HepG2 (cell line): ENCODE measurements around the gene UPK1A. TPM values are rescaled to one million over a fixed set of nuclear protein-coding genes. Genes with fewer than 3 reads are reported as not detected.

Experiments used
- FIP1L1 ChIP-seq: fragments of 200-400 bp; formaldehyde crosslinking; IDR thresholded peaks from 2 replicates; pipeline ENCODE4 v1.6.1; 2018; ENCODE audit warnings: low read depth, mild to moderate bottlenecking, low read length, moderate library complexity, borderline replicate concordance; ENCODE audit not compliant: insufficient read depth
- HNF4G ChIP-seq, 2 experiments: sonication (generic) in 1 of 2; formaldehyde crosslinking in 1 of 2; IDR thresholded peaks; 2 replicates each; pipeline versions ENCODE4 v1.4.0 to v1.6.1; 2011 to 2020; ENCODE audit warnings: borderline replicate concordance in 2 of 2, low read depth in 2 of 2, mild to moderate bottlenecking in 2 of 2, low read length in 1 of 2, missing genetic modification reagents in 1 of 2, moderate library complexity in 1 of 2
- HOXA9 ChIP-seq: sonication (generic); formaldehyde crosslinking; IDR thresholded peaks from 2 replicates; pipeline ENCODE4 v1.8.1; 2022; ENCODE audit warnings: missing genetic modification reagents, mild to moderate bottlenecking, moderate library complexity, borderline replicate concordance
- JUNB ChIP-seq: sonication (generic); formaldehyde crosslinking; IDR thresholded peaks from 2 replicates; pipeline ENCODE4 v1.8.0; 2022; ENCODE audit warnings: missing genetic modification reagents, mild to moderate bottlenecking, borderline replicate concordance
- LCORL ChIP-seq, 2 experiments: fragments of 450-650 bp in 1 of 2; sonication (generic) in 1 of 2; formaldehyde crosslinking in 1 of 2; IDR thresholded peaks; 2 replicates each; pipeline versions ENCODE4 v1.5.0 to v1.6.1; 2017 to 2020; ENCODE audit warnings: antibody characterized with exemption in 1 of 2, missing genetic modification reagents in 1 of 2
- MTF1 ChIP-seq: sonication (generic); formaldehyde crosslinking; IDR thresholded peaks from 2 replicates; pipeline ENCODE4 v1.5.0; 2020; ENCODE audit warnings: missing genetic modification reagents
- THYN1 ChIP-seq: sonication (generic); formaldehyde crosslinking; IDR thresholded peaks from 2 replicates; pipeline ENCODE4 v1.8.1; 2023; ENCODE audit warnings: low read depth, mild to moderate bottlenecking, moderate library complexity, missing genetic modification reagents, borderline replicate concordance
- ZMYM3 ChIP-seq: sonication (generic); formaldehyde crosslinking; IDR thresholded peaks from 2 replicates; pipeline ENCODE4 v1.5.1; 2020; ENCODE audit warnings: mild to moderate bottlenecking, missing genetic modification reagents
- ZNF572 ChIP-seq: sonication (generic); formaldehyde crosslinking; IDR thresholded peaks from 2 replicates; pipeline ENCODE4 v1.5.1; 2020; ENCODE audit warnings: mild to moderate bottlenecking, missing genetic modification reagents
- ZNF773 ChIP-seq: sonication (generic); formaldehyde crosslinking; IDR thresholded peaks from 2 replicates; pipeline ENCODE4 v1.4.0; 2020; ENCODE audit warnings: missing genetic modification reagents, borderline replicate concordance
- ZNF841 ChIP-seq: sonication (generic); formaldehyde crosslinking; IDR thresholded peaks from 2 replicates; pipeline ENCODE4 v1.8.1; 2023; ENCODE audit warnings: missing genetic modification reagents, borderline replicate concordance
- ZSCAN9 ChIP-seq: IDR thresholded peaks from 2 replicates; pipeline ENCODE4 v1.6.1; 2016; ENCODE audit warnings: borderline replicate concordance
- polyA plus RNA-seq, 8 experiments: library from polyadenylated mRNA; depleted of rRNA in 3 of 8; stranded (reverse) in 7 of 8; unstranded in 1 of 8; fragments of >200 nt; fragmentation: Illumina TruSeq in 4 of 8; extraction: Trizol in 4 of 8; gene quantifications; 2 replicates each; pipeline versions ENCODE4 v1.2.1 to v1.2.3, GENCODE V29; 2011 to 2016; ENCODE audit warnings: low read depth in 4 of 8, missing spikeins in 1 of 8, mixed read lengths in 1 of 8; ENCODE audit not compliant: insufficient read depth in 1 of 8
- total RNA-seq, 5 experiments: library from RNA; depleted of rRNA; stranded (reverse); fragments of >200 nt; fragmentation: Illumina TruSeq; extraction: Trizol; gene quantifications; 2 replicates each; pipeline ENCODE4 v1.2.3, GENCODE V29; 2016; ENCODE audit warnings: low read depth in 1 of 5
- TF ChIP-seq, protein P1 (sequence below): sonication (generic); formaldehyde crosslinking; IDR thresholded peaks from 2 replicates; pipeline ENCODE4 v1.4.0; 2020; ENCODE audit warnings: low read depth, mild to moderate bottlenecking, missing genetic modification reagents
- TF ChIP-seq, protein P2 (sequence below): sonication (generic); formaldehyde crosslinking; conservative IDR thresholded peaks from 2 replicates; pipeline ENCODE4 v1.8.0; 2022; ENCODE audit warnings: mild to moderate bottlenecking, moderate library complexity, missing genetic modification reagents
- TF ChIP-seq, protein P3 (sequence below): IDR thresholded peaks from 2 replicates; pipeline ENCODE4 v1.6.1; 2016; ENCODE audit warnings: low read depth, control low read depth

Gene UPK1A
- total and polyA plus RNA-seq, 2 of the 13 experiments (the other 11 are each of a cell fraction or from before 2014, with no cell fraction given): 2.9 TPM; not detected in 1

DNA sequence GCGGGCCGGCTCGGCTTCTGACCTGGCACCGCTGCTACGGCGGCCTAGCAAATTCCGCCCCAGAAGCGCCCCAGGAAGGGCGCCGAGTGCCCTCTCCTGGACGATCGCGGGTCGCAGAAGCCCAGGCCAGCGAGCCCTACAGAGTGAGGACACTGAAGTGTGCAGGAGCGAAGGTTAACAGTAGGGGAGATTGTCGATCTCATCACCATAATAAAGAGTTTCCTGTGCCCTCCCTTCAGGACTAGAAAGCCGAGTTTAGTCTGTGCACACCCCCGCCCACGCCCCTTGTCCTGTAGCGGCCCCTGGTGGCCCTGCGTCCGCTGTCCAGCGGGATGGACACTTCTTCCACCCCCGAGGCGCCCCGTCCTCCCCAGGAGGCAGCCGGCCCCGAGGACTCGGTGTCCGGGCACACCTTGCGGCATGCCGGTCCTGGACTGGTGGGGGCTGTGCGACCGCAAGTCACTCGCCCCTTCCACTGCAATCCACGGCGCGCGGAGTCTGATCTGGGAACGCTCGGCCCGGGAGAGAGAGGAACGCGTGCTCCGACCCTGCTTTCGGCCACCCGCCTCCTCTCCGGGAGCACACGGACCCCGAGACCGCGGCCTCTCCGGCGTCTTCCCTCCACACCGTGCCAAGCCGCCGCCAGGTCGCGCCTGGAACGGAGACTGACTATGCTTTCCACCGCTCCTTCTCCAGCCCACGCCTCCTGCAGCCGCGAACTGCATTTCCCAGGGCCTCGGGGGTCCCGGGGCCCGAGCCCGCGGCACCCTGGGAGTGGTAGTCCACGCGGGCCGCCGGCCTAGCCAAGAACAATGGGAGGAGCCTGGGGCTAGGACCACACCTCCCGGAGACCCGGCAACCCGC lies 50.7 kb downstream of the UPK1A start (continued):
- TF ChIP-seq, protein P1, sequence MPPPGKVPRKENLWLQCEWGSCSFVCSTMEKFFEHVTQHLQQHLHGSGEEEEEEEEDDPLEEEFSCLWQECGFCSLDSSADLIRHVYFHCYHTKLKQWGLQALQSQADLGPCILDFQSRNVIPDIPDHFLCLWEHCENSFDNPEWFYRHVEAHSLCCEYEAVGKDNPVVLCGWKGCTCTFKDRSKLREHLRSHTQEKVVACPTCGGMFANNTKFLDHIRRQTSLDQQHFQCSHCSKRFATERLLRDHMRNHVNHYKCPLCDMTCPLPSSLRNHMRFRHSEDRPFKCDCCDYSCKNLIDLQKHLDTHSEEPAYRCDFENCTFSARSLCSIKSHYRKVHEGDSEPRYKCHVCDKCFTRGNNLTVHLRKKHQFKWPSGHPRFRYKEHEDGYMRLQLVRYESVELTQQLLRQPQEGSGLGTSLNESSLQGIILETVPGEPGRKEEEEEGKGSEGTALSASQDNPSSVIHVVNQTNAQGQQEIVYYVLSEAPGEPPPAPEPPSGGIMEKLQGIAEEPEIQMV: 0 out of 2 replicates have a peak, but pooled peaks have one; percentile 33
- TF ChIP-seq ZSCAN9 (CRISPR knock-in tag) (no peak), ZNF572 (CRISPR knock-in tag) (no peak), ZNF841 (CRISPR knock-in tag) (no peak), ZNF773 (CRISPR knock-in tag) (no peak), LCORL (IDR thresholded peaks at IDR 0.05) (no peak), LCORL (CRISPR knock-in tag; IDR thresholded peaks at IDR 0.05) (peak; percentile 35; the same call in 1 of the 2 replicates), THYN1 (CRISPR knock-in tag) (0 out of 2 replicates have a peak, but pooled peaks have one; percentile 6), HOXA9 (no peak), ZMYM3 (CRISPR knock-in tag) (no peak), MTF1 (no peak), FIP1L1 (no peak), HNF4G (IDR thresholded peaks at IDR 0.05; ENCODE audit: borderline replicate concordance, low read depth, low read length) (0 out of 2 replicates have a peak, but pooled peaks have one; percentile 13), HNF4G (CRISPR knock-in tag; IDR thresholded peaks at IDR 0.05; ENCODE audit: borderline replicate concordance, low read depth) (no peak), JUNB (CRISPR knock-in tag) (no peak)
- TF ChIP-seq, protein P2, sequence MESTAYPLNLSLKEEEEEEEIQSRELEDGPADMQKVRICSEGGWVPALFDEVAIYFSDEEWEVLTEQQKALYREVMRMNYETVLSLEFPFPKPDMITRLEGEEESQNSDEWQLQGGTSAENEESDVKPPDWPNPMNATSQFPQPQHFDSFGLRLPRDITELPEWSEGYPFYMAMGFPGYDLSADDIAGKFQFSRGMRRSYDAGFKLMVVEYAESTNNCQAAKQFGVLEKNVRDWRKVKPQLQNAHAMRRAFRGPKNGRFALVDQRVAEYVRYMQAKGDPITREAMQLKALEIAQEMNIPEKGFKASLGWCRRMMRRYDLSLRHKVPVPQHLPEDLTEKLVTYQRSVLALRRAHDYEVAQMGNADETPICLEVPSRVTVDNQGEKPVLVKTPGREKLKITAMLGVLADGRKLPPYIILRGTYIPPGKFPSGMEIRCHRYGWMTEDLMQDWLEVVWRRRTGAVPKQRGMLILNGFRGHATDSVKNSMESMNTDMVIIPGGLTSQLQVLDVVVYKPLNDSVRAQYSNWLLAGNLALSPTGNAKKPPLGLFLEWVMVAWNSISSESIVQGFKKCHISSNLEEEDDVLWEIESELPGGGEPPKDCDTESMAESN (CRISPR knock-in tag): no peak; the same call in 1 of the 2 replicates
- TF ChIP-seq, protein P3, sequence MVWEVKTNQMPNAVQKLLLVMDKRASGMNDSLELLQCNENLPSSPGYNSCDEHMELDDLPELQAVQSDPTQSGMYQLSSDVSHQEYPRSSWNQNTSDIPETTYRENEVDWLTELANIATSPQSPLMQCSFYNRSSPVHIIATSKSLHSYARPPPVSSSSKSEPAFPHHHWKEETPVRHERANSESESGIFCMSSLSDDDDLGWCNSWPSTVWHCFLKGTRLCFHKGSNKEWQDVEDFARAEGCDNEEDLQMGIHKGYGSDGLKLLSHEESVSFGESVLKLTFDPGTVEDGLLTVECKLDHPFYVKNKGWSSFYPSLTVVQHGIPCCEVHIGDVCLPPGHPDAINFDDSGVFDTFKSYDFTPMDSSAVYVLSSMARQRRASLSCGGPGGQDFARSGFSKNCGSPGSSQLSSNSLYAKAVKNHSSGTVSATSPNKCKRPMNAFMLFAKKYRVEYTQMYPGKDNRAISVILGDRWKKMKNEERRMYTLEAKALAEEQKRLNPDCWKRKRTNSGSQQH (CRISPR knock-in tag): no peak
